Parietal lobe (tissue), 1 donor: ENCODE data around the gene ALG11. TPM values are rescaled to one million over a fixed set of nuclear protein-coding genes. Genes with fewer than 3 reads are reported as not detected.

Experiments
- total RNA-seq: library from RNA; depleted of rRNA; stranded (reverse); fragments of >200 nt; gene quantifications from one replicate; pipeline ENCODE4 v1.2.3, GENCODE V29; 2014

Gene ALG11, protein sequence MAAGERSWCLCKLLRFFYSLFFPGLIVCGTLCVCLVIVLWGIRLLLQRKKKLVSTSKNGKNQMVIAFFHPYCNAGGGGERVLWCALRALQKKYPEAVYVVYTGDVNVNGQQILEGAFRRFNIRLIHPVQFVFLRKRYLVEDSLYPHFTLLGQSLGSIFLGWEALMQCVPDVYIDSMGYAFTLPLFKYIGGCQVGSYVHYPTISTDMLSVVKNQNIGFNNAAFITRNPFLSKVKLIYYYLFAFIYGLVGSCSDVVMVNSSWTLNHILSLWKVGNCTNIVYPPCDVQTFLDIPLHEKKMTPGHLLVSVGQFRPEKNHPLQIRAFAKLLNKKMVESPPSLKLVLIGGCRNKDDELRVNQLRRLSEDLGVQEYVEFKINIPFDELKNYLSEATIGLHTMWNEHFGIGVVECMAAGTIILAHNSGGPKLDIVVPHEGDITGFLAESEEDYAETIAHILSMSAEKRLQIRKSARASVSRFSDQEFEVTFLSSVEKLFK
- 34.1 TPM for total RNA-seq

DNA sequence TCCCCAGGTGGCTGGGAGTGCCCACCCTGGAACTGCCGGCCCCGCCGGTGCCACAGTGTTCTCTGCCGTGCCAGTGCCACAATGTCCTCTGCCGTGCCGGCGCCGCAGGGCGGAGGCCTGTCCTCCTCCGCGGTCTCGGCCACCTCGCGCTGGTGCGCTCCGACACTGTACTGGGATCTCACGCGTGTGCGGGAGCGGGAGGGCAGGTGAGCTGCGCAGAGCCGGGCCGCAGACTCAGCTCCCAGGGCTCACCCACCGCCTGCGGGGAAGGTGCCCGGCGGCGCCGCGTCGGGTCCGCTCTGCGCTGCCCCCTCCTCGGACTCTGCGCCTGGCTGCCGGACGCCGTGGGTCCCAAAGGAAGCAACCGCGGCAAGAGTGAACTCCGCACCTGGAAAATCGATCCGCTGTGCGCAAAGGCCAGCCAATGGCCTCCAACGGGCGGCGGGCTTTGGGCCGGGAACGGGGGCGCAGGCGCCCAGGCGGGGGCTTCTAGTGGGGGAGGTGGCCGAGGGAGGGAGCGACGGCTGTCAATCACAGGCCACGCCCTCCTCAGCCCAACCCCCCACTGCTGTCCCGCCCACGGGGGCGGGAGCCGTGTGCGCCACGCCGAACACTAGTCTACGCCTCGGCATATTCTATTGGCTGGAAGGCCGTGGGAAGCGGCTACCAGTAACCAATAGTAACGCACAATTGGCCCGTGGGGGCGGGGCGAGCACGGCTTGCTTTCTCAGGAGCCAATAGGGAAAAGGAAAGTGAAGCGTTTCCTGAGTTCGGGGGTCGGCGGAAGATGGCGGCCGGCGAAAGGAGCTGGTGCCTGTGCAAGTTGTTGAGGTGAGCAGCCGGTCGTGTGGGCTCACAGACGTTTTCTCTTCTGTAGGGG is at the start of gene ALG11:
TSS of gene ALG11 (plus strand) at position 767 of the 880 bp plus-strand sequence. CDS start at position 788, 21 bp downstream.

DNA sequence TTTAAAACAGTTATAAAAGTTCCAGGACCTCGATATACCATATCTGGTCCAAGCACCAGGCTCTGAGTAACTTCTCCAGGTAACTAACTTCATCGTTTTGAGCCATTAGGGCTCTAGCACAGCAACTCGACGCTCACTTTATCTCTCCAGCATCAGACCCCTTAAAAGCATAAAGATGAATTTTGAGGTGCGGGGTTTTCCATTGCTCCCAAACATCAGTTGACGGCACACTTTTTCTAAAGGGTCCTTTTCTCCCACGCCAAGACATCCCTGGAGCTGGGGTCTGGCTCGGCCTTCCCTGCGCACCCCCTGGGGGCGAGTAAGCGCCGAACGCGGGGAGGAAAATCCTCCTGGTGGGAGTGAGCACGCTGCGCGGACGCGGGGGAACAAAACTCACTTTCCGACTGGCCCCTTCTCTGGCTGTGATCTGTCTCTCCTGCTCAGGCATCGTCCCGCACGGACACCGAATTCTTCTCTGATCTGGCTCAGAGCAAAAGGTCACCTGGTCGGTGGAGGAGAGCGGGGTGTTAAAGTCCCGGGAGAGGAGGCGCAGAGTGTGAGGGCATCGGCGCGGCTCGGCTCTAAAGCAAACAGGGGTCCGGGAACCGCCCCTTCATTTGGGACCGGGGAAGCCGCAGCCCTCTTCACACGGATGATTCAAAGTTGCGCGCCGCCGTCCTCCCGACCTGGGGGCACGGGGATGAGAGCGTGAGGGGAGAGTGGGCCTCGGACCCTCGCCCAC is 1.1 kb upstream of the ALG11 start, which contains the start of gene ATP7B:
TSS of gene ATP7B (minus strand) at position 561 of the 742 bp plus-strand sequence. CDS start at position 448, 113 bp downstream.

DNA sequence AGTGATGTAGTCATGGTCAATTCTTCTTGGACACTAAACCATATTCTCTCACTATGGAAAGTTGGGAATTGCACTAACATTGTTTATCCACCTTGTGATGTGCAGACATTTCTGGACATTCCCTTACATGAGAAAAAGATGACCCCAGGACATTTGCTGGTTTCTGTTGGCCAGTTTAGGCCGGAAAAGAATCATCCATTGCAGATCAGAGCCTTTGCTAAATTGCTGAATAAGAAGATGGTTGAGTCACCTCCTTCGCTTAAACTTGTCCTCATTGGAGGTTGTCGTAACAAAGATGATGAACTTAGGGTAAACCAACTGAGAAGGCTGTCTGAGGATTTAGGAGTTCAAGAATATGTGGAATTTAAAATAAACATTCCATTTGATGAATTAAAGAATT is 12.3 kb downstream of the ALG11 start, which contains the start of gene UTP14C:
TSS of gene UTP14C (plus strand) at position 211 of the 400 bp plus-strand sequence. CDS start 4,114 bp downstream, outside the sequence.

Other genes with a start within 250 kb of the ALG11 start
- gene DHRS12, start 208.2 kb upstream of the ALG11 start, total RNA-seq, result 11.0 TPM
- 1.9 TPM for gene TMEM272, start 167.2 kb upstream of the ALG11 start, total RNA-seq
- not detected for gene CCDC70, start 150.4 kb upstream of the ALG11 start, total RNA-seq
- 32.2 TPM for gene ATP7B, start 948 bp upstream of the ALG11 start, total RNA-seq
- 24.1 TPM for gene UTP14C, start 12.3 kb downstream of the ALG11 start, total RNA-seq
- 1.3 TPM for gene NEK5, start 116.7 kb downstream of the ALG11 start, total RNA-seq
- 19.1 TPM for gene NEK3, start 147.2 kb downstream of the ALG11 start, total RNA-seq